Colonic mucosa (tissue), 4 donors: ENCODE measurements around the gene SLC44A1. TPM values are rescaled to one million over a fixed set of nuclear protein-coding genes. Genes with fewer than 3 reads are reported as not detected.
A peak's percentile ranks its signal among the peaks of the same experiment; 100 is the strongest.

Experiments used
- DNase-seq: peaks from one replicate; pipeline ENCODE4 v3.0.0-alpha.2; 2020
- H3K27ac ChIP-seq: fragments of 200-600 bp; one replicate; pipeline ENCODE4 v1.8.0; 2021
- H3K27me3 ChIP-seq: fragments of 200-600 bp; one replicate; pipeline ENCODE4 v1.8.0; 2021
- H3K36me3 ChIP-seq: fragments of 200-600 bp; one replicate; pipeline ENCODE4 v1.8.0; 2021
- H3K4me1 ChIP-seq: fragments of 200-600 bp; one replicate; pipeline ENCODE4 v1.8.0; 2021; ENCODE audit warnings: mild to moderate bottlenecking
- H3K4me3 ChIP-seq: fragments of 200-600 bp; one replicate; pipeline ENCODE4 v1.8.0; 2021
- H3K9ac ChIP-seq, 2 donors: one replicate each; pipeline ENCODE4 v1.7.0; 2013; ENCODE audit warnings: control low read depth in 2 of 2, low read depth in 2 of 2, low read length in 2 of 2
- H3K9me3 ChIP-seq: fragments of 200-600 bp; one replicate; pipeline ENCODE4 v1.8.0; 2021
- CTCF ChIP-seq: fragments of 200-600 bp; IDR thresholded peaks from one replicate; pipeline ENCODE4 v1.8.0; 2022; ENCODE audit warnings: antibody characterized with exemption, mild to moderate bottlenecking
- intact Hi-C: fragments of 100-400 bp; cut with DNase I; formaldehyde crosslinking; loops from one replicate; pipeline ENCODE4 v1.14.1; 2022
- total RNA-seq, 2 donors: library from RNA; stranded (reverse); fragmentation: NEBNext Ultra II Directional in 1 of 2; extraction: Animal tissue kit (Norgen Biotek cat#: 25700) in 1 of 2; gene quantifications; one replicate each; pipeline ENCODE4 v1.2.1, GENCODE V29; 2021
- donor health status: healthy.
- donor health status: DM: no; HTN: no; CAD: no.
- donor health status: DM: no; HTN: no; CAD: no.

Gene SLC44A1
- total RNA-seq, 2 donors from 2014 or later: 151 to 180 TPM

- DNase-seq: no peak
- intact Hi-C loops: no loop called here
- Histone ChIP-seq H3K4me3 (no peak overlapping the region), H3K9ac (no peak overlapping the region), H3K27ac (no peak overlapping the region), H3K4me1 (no peaks in the 10 kb centered on the region), H3K27me3 (no peaks in the 10 kb centered on the region), H3K36me3 (no peaks in the 10 kb centered on the region), H3K9me3 (no peaks in the 10 kb centered on the region)
- TF ChIP-seq CTCF: no peak
These were observed 214.0 kb downstream of the SLC44A1 start for GRCh38 chr9:105458404-105458803.

DNA sequence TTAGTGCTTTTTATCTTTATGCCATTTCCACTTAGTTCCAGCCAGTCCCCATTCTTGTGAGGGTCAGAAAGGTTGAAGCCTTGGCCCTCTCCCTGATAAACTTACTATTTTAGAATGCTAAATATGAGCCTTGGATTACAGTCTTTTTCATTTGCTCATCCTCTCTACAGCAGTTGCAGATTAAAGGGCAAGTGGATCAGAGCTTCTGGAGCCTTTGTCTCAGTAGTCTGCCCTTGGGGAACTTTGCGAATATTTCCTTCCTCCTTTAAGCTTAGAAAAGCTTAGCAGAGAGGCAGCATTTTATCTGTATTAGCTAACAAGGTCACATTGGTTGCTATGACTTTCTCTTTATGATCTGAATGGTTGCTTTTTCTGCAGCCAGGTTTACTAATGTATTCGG is 214.9 kb downstream of the SLC44A1 start:
- Histone ChIP-seq H3K27me3 (no peaks in the 10 kb centered on the region), H3K27ac (no peak overlapping the region), H3K9ac (no peak overlapping the region), H3K36me3 (no peaks in the 10 kb centered on the region), H3K4me3 (no peak overlapping the region), H3K4me1 (no peaks in the 10 kb centered on the region), H3K9me3 (no peaks in the 10 kb centered on the region)
- intact Hi-C loops: no loop called here
- DNase-seq: no peak
- no peak for TF ChIP-seq CTCF

GRCh38 chr9:105466898-105467455 is 222.5 kb downstream of the SLC44A1 start:
- no peak for TF ChIP-seq CTCF
- intact Hi-C loops: no loop called here
- Histone ChIP-seq H3K4me3 (no peak overlapping the region), H3K27ac (no peak overlapping the region), H3K27me3 (no peaks in the 10 kb centered on the region), H3K9me3 (no peaks in the 10 kb centered on the region), H3K9ac (no peak overlapping the region), H3K4me1 (no peaks in the 10 kb centered on the region), H3K36me3 (no peaks in the 10 kb centered on the region)
- no peak for DNase-seq

DNA sequence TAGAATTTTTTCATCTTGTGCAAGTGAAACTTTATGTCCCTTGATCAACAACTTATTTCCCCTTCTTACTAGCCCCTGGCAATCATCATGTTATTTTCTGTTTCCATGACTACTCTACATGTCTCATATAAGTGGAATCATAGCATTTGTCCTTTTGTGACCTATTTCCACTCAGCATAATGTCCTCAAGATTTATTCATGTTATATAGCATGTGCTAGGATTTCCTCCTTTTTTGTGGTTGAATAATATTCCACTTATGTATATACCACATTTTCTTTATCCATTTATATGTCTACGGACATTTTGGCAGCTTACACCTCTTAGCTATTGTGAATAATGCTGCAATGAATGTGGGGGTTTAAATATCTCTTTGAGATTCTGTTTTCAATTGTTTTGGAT is 224.4 kb downstream of the SLC44A1 start:
- H3K9ac ChIP-seq: no peak overlapping the region
- DNase-seq: no peak
- H3K36me3 ChIP-seq: no peaks in the 10 kb centered on the region
- no peak overlapping the region for H3K4me3 ChIP-seq
- H3K27me3 ChIP-seq: no peaks in the 10 kb centered on the region
- intact Hi-C loops: no loop called here
- no peaks in the 10 kb centered on the region for H3K9me3 ChIP-seq
- no peak for TF ChIP-seq CTCF
- H3K4me1 ChIP-seq: no peaks in the 10 kb centered on the region
- no peak overlapping the region for H3K27ac ChIP-seq

DNA sequence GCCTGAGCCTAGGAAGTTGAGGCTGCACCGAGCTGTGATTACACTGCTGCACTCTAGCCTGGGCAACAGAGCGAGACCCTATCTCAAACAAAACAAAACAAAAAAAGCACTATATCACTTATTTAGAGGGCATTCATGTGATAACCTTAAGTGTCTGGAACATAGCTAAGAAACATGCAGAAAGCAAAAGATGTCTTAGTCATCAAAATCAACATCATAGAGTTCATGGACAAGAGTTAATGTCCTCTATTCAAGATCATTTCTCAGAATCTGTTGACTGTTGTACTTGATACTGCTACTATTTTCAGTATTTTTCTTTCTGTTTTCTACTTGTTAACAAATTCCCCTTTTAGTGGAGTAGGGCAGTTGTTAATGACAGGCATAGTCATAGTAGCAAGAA is 228.8 kb downstream of the SLC44A1 start:
- TF ChIP-seq CTCF: no peak
- Histone ChIP-seq H3K4me3 (no peak overlapping the region), H3K27ac (no peak overlapping the region), H3K36me3 (no peaks in the 10 kb centered on the region), H3K27me3 (no peaks in the 10 kb centered on the region), H3K9me3 (no peaks in the 10 kb centered on the region), H3K4me1 (no peaks in the 10 kb centered on the region), H3K9ac (no peak overlapping the region)
- no peak for DNase-seq
- intact Hi-C loops: no loop called here

DNA sequence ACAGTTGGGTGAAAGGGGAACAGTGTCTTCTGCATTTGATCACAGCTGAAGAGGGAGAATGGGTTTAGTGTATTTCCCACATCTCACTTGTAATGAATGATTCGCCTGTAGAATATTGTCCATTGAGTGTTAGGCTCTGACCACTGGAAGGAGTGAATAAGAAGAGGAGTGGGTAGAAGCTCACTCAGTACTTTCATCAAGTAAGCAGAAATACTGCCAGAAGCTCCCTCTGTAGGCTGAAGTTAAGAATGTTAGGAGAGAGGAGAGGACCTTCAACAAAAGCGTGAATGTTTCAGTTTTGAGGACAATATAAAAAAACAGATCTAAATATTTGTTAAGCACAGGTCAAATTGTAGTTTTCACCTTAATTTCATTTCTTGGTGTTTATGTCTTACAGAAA is 230.9 kb downstream of the SLC44A1 start:
- Histone ChIP-seq H3K36me3 (no peaks in the 10 kb centered on the region), H3K4me1 (no peaks in the 10 kb centered on the region), H3K9me3 (no peaks in the 10 kb centered on the region), H3K9ac (no peak overlapping the region), H3K4me3 (no peak overlapping the region), H3K27ac (no peak overlapping the region), H3K27me3 (no peaks in the 10 kb centered on the region)
- peak; percentile 19 for TF ChIP-seq CTCF
- intact Hi-C loops: no loop called here
- no peak for DNase-seq
